Fibroblast of the conjunctiva (primary cell): ENCODE measurements around the gene AREG.

Source experiments
- DNase-seq: peaks from one replicate; pipeline ENCODE4 v3.0.0-alpha.2; 2010; ENCODE audit warnings: low read depth

The AREG gene

DNA sequence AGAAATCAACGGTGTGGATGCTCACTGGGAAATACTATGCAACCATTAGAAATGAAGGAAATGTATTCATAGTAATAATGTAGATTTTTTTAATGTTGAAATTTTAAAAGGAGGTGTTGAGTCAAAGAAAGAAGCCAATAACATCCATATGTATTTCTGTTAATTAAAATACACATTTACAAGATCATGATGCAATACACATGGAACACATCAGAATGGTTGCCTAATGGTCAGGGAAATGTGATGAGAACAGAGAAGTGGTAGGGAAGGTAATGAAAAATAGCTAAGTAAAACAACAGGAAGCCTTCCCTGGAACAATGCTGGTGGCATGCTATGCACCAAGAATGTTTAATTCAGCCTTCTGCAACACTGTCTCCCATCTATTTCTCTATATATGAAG lies 18.2 kb downstream of the AREG start:
- DNase-seq: no peak

DNA sequence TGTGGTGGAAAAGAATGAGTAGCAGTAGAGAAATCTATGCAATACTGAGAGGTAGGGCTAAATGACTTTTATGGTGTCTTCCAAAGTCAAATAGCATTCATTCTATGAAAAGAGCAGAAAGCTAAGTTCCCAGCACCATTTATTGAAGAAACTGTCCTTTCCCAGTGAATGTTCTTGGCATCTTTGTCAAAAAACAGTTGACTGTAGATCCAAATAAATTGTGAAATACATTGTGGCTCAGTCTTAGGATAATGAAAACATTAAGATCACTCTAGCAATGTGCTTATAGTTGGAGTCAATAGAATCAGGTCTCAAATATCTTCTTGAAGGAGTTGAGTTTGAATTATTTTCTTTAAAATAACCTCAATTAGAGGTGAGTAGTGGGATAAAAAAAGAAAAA lies 19.4 kb downstream of the AREG start:
- no peak for DNase-seq

DNA sequence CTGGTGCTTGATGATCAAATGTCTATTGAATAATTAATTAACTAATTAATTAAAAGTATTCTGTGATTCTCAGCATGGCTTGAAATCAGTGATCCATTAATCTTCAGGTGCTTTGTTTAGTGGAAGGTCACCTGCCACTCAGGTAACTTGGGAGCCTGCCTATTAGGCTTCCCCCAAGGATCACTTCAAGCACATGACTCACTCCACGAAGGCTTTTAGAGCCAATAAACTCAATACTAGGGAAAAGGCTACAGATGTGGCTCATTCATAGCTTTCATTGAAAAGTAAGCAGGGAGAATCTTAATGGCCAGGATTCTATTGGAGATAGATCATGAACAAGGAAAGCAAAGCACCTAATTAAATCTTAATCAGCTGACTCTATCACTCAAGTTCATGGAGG lies 21.3 kb downstream of the AREG start:
- DNase-seq: no peak

DNA sequence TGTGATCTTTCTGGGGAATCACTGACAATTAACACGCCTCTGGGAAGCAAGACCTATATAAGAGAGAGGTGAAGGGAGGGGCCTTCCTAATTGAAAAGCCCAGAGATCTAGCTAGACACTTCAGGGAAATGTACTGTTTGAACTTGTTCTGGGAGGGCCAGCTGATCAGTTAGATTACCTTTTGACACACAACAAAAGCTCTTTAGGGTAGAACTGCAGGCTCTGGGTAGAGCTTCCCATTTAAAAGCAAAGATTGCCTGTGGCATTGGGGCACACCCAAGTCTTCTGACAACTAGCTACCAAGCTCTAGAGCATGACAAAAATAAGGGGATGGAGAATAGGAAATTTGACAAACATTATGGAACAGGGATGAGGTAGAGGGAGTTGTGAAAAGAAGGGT lies 26.3 kb downstream of the AREG start:
- DNase-seq: no peak

DNA sequence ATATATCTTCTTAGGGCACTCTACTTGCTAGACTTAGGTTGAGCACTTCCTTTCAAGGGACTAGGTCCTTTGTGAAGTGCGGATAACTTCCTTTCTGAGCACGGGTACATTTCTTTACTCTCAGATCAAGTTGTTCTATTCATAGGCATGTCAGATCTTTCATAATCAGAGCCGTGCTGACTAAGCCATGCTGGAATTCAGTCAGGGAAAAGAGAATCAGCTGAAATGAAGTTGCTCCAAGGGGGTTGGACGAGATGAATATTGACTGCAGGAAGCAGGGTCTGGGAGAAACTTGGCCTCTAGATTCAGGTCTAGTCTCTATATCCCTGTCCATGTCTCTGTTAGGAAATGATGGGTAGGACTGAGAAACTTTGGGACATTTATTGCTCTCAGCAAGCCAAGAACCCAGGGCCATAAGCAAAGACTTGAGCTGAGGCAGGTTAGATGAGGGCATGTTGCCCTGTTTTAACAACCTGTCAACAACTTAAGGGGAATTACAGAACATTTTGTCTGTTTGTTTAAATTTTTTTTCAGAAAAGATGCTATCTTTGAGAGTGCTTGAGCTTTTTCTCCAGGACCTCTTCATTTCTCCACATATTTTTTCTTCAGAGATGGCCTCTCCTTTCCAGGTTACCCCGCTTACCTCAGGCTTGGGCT lies 28.3 kb downstream of the AREG start:
- DNase-seq: peak; percentile 63

DNA sequence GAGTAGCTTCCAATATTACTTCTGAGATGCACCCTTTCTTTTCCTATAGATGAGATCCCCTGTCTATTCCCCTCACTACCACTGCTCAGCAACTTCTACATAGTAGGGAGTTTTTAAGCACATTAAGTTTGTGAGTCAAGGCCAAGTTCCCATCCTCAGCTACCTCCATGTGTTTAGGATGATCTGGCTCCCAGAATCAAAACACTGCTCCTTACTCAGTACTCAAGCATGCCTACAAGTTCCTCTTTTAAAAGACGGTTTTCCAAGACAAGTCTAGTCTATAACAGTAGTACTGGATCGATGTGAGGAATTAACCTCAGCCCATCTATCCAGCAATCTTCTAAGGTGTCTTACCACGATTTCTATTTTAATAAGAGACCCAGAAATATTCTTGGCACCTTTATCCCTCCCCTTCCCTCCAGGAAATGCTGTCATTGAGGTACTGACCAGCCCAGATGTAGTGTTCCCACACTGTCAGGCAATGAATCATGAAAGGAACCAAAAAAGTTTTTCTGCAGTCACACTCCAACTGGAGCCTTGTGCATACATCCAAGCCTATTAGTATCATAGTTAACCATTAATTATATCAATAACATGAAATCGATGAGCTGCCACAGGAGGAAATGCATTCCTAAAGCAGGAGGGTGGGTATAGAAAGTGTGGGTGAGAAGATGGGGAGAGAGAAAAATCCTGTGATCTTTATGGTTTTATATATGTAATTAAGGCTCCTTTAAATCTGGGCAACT lies 29.6 kb downstream of the AREG start:
- no peak for DNase-seq

DNA sequence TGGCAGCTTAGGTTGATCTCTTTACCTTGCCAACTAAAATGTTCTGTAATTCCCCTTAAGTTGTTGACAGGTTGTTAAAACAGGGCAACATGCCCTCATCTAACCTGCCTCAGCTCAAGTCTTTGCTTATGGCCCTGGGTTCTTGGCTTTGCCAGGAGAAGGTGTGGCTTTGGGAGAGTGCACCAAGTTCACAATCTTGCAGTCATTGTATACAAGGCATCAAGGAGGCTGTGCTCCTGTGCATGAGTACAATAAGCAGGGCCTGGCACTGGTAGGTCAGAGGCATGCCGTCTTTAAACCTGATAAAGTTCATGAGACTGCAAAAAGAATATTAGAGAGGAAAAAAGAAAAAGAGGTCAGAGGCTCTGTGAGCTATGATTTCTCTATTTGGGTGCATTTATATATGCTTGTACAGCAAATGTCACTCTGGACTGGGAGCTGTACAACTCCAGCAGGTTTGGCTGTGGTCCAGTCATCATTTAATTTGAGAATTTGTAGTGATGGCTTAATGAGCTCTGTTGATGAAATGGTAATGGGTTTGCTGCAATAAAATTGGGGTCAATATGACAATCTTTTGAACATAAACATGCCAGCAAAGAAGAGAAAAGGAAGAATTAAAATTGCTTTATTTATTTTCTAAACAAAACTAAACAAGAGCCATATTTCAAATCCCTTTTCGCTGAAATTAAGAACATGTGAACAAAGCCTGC lies 30.3 kb downstream of the AREG start:
- no peak for DNase-seq

DNA sequence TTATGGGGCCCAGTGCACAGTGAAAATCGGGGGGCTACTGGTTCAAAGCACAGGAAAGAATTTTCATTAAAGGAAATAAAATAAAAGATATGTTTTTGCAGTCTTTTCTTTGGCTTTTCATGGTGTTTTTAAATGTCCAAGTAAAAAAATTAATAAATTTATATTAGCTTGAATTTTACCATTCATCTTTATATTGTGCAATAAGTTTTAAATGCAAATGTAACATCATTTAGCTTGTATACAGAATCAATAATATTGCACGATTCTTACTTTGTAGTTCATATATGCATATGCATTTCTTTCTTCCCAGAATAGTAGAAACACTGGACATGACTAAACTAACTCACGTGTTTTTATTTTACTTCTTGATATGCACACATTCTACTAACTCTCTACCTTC lies 31.0 kb downstream of the AREG start:
- no peak for DNase-seq

DNA sequence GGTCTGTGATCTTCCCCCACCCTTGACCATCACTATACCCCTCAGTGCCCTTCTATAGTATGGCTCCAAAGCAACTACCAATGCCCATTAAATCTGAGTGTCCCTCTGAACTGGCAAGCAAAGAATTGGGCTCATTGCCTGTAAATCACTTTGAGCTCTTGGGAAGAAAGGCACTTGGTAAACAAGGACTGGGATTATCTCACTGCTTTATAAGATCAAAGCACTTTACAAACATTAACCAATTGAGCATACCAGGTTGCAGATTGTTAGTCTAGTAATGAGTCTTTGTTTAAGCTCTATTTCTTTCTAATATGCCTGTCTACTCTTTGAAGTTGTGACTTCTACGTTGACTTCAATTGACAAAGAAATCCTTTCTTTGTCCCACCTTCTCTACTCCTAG lies 34.1 kb downstream of the AREG start:
- DNase-seq: no peak

DNA sequence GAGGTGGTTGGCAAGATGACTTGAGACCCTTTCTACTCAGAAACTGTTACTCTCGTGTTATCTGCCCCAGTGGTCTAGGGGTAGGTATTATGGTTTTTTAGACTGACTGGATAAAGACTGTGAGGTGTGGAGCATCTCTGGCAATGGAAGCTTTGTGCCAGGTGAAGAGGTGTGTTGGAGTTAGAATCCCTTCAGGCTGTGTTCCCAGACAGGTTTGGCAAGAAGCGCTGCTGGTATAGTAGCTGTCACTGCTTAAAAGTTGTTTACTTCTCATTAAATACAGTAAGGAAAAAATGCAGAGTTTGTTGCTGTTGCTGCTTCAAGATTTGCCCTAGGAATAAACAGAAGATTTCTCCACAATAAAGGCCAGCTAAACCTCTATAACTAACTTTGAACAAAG lies 35.3 kb downstream of the AREG start:
- no peak for DNase-seq

DNA sequence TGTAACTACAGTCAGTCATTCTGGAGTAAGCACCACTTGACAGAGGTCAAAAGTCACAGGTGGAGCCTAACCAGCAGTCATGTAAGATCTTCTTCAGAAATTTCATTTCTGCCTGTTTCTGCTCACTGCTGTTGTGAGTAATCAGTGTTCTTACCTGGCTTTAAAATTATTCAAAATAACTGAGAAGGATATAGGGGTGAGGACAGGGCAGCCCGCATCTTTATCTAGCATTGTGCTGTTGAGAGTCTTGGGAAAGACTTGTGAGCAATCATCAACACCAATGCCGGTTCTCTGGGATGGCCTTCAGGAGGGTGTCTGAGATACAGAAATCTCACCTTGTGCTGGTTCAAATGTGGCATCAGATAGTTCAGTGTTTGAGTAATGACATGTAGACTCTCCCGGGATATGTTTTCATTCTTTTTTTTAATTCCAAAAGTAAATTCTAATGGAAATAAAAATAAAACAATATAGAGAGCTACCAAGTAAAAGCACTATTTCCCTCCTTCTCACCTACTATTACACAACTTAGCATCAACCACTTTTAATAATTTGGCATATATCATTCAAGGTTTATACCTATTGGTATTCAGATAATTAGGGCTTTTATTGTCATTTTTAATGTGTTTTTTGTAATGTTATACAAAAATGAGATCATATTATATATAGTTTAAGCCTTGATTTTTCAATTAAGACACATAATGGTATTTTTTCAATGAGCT lies 37.1 kb downstream of the AREG start:
- no peak for DNase-seq

DNA sequence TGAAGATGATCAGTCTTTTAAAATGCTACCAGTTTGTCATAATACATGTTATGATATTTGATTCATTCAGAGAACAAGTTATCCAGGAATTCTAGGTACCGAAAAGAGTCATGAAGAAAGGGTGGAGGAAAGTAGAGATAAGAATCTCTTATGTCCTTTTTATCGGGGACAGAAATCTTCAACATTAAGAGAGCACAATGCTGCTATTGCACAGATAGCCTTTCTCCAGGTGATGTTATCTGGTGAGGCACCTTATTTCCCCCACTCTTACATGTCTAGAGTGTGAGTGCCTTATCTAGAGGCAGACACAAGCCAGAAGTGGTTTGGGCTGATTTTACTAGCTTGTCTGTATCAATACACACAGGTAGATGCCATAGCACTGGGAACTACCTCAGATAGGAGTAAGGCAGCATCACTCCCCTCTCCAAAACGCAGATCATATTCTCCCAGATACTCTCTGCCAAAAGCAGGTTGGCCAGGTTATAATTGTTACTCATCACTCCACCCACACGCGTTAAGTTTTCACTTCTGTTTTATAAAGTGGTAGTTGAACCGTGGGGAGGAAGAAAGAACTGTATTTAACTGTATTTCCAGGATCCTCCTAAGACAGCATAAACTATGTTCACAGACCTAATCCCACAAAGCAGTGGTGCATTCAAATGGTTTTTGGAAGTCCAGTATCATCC lies 38.4 kb downstream of the AREG start:
- DNase-seq: no peak

DNA sequence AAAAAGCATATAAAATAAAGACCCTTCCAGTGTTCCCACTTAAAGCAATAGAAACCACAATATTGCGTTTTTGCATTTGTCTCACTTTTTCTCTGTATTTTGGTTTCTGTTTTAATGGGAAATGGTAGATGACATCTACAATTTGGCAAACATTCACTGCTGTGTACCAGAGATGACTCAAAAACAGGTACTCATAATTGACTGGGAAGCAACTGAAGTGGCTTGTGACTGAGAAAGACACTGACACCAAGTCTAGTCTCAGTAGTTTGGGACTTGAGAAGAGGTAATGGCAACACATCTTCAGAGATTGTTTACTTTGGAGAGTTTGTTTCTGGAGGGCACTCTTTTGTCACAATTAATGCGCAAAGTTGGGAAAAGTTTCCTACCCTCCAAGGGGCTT lies 42.0 kb downstream of the AREG start:
- DNase-seq: no peak

DNA sequence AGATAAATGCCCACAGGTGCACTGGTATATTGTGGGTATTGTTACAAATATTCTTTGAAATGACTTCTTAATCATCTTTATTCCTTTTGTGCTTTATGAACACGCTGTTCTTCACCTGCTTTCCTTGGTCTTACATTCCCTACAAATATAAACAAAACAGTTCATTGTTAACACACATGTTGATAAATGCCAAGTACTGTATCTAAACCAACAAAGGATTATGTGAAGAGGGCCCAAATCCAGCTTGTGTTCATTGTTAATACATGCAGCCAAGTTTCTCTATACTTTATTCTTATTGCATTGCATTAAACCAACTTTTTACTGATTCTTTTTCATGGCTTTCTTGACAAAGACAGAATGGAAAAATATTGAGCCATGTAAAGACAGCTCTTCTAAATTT lies 42.8 kb downstream of the AREG start:
- DNase-seq: no peak

DNA sequence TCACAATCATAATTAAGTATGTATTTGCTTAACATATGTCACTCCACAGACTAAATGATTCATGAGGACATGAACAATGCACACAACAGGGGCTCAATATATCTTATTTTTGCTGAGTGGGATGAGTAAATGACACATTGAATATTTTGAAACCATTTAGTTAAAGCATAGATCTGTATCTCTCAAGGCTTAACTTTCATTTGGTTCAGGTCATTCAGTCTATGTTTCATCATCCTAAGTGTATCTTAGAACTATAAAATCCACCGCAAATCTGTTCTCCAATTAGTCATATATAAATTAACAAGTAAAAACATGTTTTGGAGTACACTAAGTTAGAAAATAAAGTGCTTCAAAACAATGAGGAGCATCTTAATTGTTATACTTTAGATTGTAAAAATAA lies 45.8 kb downstream of the AREG start:
- no peak for DNase-seq

DNA sequence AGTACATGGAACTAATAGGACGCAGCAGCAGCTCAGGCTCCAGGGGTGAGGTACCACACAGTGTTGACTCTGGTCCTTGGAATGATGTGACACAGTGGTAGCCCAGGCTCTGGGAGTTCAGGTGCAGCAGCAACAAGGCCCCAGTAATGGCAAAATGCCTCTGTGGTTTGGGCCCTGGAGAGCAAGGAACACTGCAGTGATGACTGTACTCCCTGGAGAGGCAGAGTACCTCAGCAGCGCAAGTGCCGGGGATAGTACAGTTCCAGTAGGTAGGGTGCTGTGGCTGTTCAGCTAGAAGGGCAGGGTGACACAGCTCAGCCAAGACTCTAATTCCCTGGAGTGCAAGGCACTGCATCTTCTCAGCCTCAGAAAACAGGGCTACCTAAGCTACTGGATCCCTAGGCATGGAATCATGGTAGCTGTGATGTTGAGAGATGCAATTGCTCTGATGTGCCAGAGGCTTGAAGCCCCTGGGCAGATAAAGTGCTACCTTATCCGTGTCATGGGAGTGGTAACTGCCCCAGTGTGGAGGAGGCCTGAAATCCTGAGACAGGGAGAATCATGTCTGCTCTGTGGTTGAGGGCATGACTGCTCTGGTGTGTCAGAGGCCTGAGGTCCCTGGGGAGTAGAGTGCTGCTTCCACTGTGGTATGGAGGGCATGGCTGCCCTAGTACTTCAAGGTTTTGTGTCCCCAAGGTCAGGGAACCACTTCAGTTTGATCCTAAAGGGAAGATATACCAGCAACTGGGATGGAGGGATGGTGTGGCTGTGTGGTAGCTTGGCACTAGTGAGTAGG lies 55.2 kb downstream of the AREG start:
- no peak for DNase-seq

DNA sequence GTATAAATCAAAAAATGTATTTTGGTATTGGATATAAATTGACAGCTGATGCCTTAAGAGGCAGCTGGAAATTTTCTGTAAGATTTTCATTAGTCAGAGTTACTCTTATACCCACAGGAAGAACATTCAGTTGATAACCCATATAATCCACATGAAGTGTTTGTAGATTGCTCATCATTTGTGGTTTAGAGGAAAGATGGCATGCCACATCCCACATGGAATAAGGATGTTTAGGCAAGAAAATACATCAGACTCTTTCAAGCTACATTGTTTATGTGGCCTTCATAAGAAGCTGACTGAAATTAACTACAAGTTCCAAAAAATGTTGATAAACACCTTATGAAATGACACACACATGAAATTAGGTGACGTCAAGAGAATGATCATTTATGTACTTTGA lies 56.6 kb downstream of the AREG start:
- no peak for DNase-seq

DNA sequence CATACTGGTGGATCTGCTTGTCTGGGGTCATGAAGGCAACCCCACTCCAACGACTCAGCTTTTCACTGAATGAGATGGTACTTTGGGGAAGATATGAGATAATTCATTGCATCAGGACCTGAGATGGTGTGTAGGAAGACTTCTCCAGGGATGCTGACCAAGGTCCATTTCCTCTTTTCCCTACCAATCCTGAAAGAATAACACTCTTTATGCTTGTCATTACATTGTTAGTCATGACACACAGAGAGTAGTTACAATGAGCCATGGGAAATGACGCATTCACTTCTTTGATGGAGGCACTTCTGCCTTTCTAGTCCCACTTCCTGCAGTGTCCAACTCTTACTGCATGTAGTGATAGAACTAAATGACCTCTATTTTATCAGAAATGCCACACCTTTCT lies 58.6 kb downstream of the AREG start:
- DNase-seq: no peak

DNA sequence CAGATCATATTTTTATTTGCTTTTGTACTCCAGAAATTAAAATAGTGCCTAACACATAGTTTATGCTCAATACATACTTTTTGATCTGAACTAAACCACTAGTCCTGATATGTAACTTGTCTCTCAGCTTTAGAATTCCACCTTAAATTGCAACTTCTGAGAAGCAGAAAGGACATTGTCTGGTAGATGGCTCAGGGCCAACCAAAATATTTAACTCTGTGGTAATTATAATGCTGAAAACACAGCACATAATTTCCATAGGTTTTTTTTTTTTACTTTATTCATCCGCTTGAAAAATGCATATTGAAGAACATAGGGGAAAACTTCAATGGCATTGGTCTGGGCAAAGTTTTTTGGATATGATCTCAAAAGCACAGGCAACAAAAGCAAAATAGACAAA lies 59.3 kb downstream of the AREG start:
- peak; percentile 35 for DNase-seq
